Measurements from ENCODE around the gene PAPPA2. TPM values are rescaled to one million over a fixed set of nuclear protein-coding genes. Genes with fewer than 3 reads are reported as not detected.
"Not testable (repeated sequence)": the region's sequence is repeated elsewhere in the genome, so short reads cannot be mapped to it uniquely, and the experiment has no call there.

The PAPPA2 gene
- total RNA-seq, 2 donors from 2014 or later, result 0.19 to 1.2 TPM

DNA sequence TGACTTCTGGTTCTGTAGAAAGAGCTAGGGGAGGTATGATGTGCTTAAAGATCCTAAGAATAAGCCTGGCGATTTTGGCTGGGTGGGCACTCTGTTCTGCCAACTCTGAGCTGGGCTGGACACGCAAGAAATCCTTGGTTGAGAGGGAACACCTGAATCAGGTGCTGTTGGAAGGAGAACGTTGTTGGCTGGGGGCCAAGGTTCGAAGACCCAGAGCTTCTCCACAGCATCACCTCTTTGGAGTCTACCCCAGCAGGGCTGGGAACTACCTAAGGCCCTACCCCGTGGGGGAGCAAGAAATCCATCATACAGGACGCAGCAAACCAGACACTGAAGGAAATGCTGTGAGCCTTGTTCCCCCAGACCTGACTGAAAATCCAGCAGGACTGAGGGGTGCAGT is 93.3 kb downstream of the PAPPA2 start:
- no peaks in the 10 kb centered on the region for H3K9me3 ChIP-seq
- no peak overlapping the region for H3K4me3 ChIP-seq
- peaks cover 0 to 8% of the 10 kb centered on the region in 2 donors for H3K4me1 ChIP-seq
- DNase-seq (ENCODE audit: low spot score), result no peak
- no peak overlapping the region for H3K27ac ChIP-seq
- no peak for TF ChIP-seq CTCF (IDR thresholded peaks at IDR 0.05)
- H3K27me3 ChIP-seq, result no peaks in the 10 kb centered on the region
- H3K36me3 ChIP-seq, result no peaks in the 10 kb centered on the region

GRCh38 chr1:176557543-176558258 is 94.7 kb downstream of the PAPPA2 start:
- no peak overlapping the region for H3K27ac ChIP-seq
- no peaks in the 10 kb centered on the region for H3K36me3 ChIP-seq
- no peak for DNase-seq (ENCODE audit: low spot score)
- TF ChIP-seq CTCF (IDR thresholded peaks at IDR 0.05), result no peak
- peaks cover 0 to 8% of the 10 kb centered on the region in 2 donors for H3K4me1 ChIP-seq
- H3K27me3 ChIP-seq, result no peaks in the 10 kb centered on the region
- H3K9me3 ChIP-seq, result no peaks in the 10 kb centered on the region
- H3K4me3 ChIP-seq, result no peak overlapping the region

- DNase-seq (ENCODE audit: low spot score), result no peak
- TF ChIP-seq CTCF (IDR thresholded peaks at IDR 0.05), result no peak
- Histone ChIP-seq H3K4me1 (peaks cover 0 to 8% of the 10 kb centered on the region in 2 donors), H3K27ac (no peak overlapping the region), H3K4me3 (no peak overlapping the region), H3K9me3 (no peaks in the 10 kb centered on the region), H3K27me3 (no peaks in the 10 kb centered on the region), H3K36me3 (no peaks in the 10 kb centered on the region)
Observed at GRCh38 chr1:176558561-176558960, 95.6 kb downstream of the PAPPA2 start.

DNA sequence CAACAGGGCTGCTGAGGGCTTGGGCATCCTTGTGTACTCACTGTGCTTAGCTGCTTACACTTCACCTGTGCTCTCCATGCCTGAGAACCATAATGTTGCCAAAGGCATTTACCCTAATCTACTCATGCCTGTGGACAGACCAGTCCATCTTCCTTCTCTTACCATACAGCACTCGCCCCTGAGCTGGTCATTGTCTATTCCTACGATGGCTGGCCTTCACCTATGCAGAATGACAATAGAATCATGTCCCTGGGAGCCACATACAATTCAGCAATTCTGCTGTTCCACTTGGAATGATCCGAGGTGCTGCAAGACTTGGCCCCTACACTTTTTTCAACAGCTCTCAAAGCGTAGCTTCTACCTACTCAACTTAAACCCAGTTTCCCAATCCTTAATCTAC is 96.5 kb downstream of the PAPPA2 start:
- DNase-seq (ENCODE audit: low spot score), result no peak
- no peaks in the 10 kb centered on the region for H3K27me3 ChIP-seq
- no peak overlapping the region for H3K4me3 ChIP-seq
- TF ChIP-seq CTCF (IDR thresholded peaks at IDR 0.05), result no peak
- no peaks in the 10 kb centered on the region for H3K36me3 ChIP-seq
- peaks cover 0 to 8% of the 10 kb centered on the region in 2 donors for H3K4me1 ChIP-seq
- H3K27ac ChIP-seq, result no peak overlapping the region
- H3K9me3 ChIP-seq, result no peaks in the 10 kb centered on the region

DNA sequence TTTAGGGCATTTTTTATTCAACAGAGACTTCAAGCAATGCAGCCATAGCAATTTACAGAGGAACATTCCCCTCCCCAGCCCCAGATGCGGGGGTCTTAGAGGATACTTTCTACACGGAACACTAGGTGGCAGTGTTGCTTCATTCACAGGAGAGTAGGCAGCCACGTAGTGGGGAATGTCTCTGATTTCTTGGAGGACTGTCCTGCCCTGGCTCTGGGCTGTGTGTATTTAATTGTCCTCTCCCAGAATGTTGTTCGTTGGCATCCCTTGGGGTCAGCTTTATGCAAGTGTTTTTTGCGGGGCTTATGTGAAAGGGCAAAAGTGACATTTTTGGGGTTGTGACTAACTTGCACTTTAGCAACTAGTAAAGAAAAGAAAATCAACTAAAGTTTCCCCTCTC is 96.9 kb downstream of the PAPPA2 start:
- H3K27me3 ChIP-seq, result no peaks in the 10 kb centered on the region
- peak; percentile 68 for DNase-seq (ENCODE audit: low spot score)
- no peaks in the 10 kb centered on the region for H3K9me3 ChIP-seq
- no peaks in the 10 kb centered on the region for H3K36me3 ChIP-seq
- peaks cover 0 to 8% of the 10 kb centered on the region in 2 donors for H3K4me1 ChIP-seq
- peak; percentile 88 to 92 for TF ChIP-seq CTCF (IDR thresholded peaks at IDR 0.05)
- no peak overlapping the region for H3K4me3 ChIP-seq
- H3K27ac ChIP-seq, result no peak overlapping the region

- no peak overlapping the region for H3K27ac ChIP-seq
- no peak overlapping the region for H3K4me3 ChIP-seq
- H3K9me3 ChIP-seq, result no peaks in the 10 kb centered on the region
- no peak for TF ChIP-seq CTCF (IDR thresholded peaks at IDR 0.05)
- DNase-seq (ENCODE audit: low spot score), result no peak
- no peaks in the 10 kb centered on the region for H3K27me3 ChIP-seq
- no peaks in the 10 kb centered on the region for H3K36me3 ChIP-seq
- peaks cover 0 to 11% of the 10 kb centered on the region in 2 donors for H3K4me1 ChIP-seq
Observed at GRCh38 chr1:176560681-176561080, 97.7 kb downstream of the PAPPA2 start.

- H3K27me3 ChIP-seq; H3K36me3 ChIP-seq; H3K27ac ChIP-seq; H3K9me3 ChIP-seq; DNase-seq (ENCODE audit: low spot score); H3K4me3 ChIP-seq: not testable (repeated sequence)
- H3K4me1 ChIP-seq, result peaks cover 0 to 22% of the 10 kb centered on the region in 2 donors
Observed at GRCh38 chr1:176561761-176562160, 98.8 kb downstream of the PAPPA2 start.
